Vagina (tissue), 2 donors: ENCODE data around the gene SIRPB2. TPM values are rescaled to one million over a fixed set of nuclear protein-coding genes. Genes with fewer than 3 reads are reported as not detected.

Source experiments
- DNase-seq, 2 donors: peaks; one replicate each; pipeline ENCODE4 v3.0.0-alpha.2; 2017; ENCODE audit errors: extremely low spot score in 2 of 2
- H3K27ac ChIP-seq: fragments of 200-600 bp; sonication (generic); one replicate; pipeline ENCODE4 v1.5.1; 2019
- H3K27me3 ChIP-seq: fragments of 200-600 bp; sonication (generic); one replicate; pipeline ENCODE4 v1.5.1; 2019
- H3K36me3 ChIP-seq, 2 donors: fragments of 200-600 bp; sonication (generic); one replicate each; pipeline ENCODE4 v1.5.1; 2017 to 2019
- H3K4me1 ChIP-seq: fragments of 200-600 bp; sonication (generic); one replicate; pipeline ENCODE4 v1.5.1; 2019
- H3K4me3 ChIP-seq, 2 donors: fragments of 200-600 bp; sonication (generic); 1 replicate in 1 of 2; 2 replicates in 1 of 2; pipeline ENCODE4 v1.5.1; 2016 to 2019
- H3K9me3 ChIP-seq: fragments of 200-600 bp; sonication (generic); one replicate; pipeline ENCODE4 v1.5.1; 2019
- POLR2A ChIP-seq, 2 donors: fragments of 450-650 bp; IDR thresholded peaks; one replicate each; pipeline ENCODE4 v1.6.1; 2017; ENCODE audit warnings: antibody characterized with exemption in 2 of 2, mild to moderate bottlenecking in 2 of 2, moderate library complexity in 2 of 2
- POLR2AphosphoS5 ChIP-seq, 2 donors: sonication (generic); formaldehyde crosslinking; IDR thresholded peaks; one replicate each; pipeline ENCODE4 v1.9.0; 2017; ENCODE audit warnings: antibody characterized with exemption in 2 of 2, mild to moderate bottlenecking in 2 of 2, low read depth in 1 of 2; ENCODE audit not compliant: insufficient read depth in 1 of 2
- intact Hi-C: fragments of 100-400 bp; cut with DNase I; formaldehyde crosslinking; loops from one replicate; pipeline ENCODE4 v1.15.1; 2023
- total RNA-seq: library from RNA; depleted of rRNA; stranded (reverse); fragments of >200 nt; gene quantifications from one replicate; pipeline ENCODE4 v1.2.3, GENCODE V29; 2016
- TF ChIP-seq, protein P1 (sequence below), 3 experiments: fragments of 450-650 bp in 2 of 3; fragments of 200-600 bp in 1 of 3; sonication (generic) in 1 of 3; IDR thresholded peaks; one replicate each; pipeline ENCODE4 v1.5.1; 2017 to 2019; ENCODE audit warnings: antibody characterized with exemption in 3 of 3, mild to moderate bottlenecking in 2 of 3, moderate library complexity in 2 of 3

The SIRPB2 gene
- total RNA-seq, 1 donor from 2014 or later = 2.9 TPM

DNA sequence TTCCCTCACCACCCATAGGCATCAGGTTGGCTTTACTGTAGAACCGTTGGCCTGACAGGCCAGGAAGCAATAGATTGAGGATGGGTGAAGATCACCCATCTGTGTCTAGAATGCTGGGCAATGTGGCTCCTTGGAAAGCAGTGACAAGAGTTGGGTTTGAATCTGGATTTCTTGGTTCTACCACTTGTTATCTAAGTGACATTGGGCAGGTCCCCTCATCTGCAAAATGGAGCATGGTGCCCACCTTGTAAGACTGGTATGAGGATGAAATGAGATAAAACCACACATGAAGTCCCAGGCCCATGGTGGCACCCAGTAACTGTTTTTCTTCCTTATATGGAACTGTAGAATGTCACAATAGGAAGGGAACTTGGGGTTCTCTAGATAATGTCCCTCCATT, 22.6 kb upstream of the SIRPB2 start:
- Histone ChIP-seq H3K27ac (no peak overlapping the region), H3K36me3 (no peaks in the 10 kb centered on the region), H3K27me3 (no peaks in the 10 kb centered on the region), H3K4me1 (no peaks in the 10 kb centered on the region), H3K4me3 (no peak overlapping the region), H3K9me3 (no peaks in the 10 kb centered on the region)
- DNase-seq = no peak
- intact Hi-C loops = no loop called here
- TF ChIP-seq, protein P1, sequence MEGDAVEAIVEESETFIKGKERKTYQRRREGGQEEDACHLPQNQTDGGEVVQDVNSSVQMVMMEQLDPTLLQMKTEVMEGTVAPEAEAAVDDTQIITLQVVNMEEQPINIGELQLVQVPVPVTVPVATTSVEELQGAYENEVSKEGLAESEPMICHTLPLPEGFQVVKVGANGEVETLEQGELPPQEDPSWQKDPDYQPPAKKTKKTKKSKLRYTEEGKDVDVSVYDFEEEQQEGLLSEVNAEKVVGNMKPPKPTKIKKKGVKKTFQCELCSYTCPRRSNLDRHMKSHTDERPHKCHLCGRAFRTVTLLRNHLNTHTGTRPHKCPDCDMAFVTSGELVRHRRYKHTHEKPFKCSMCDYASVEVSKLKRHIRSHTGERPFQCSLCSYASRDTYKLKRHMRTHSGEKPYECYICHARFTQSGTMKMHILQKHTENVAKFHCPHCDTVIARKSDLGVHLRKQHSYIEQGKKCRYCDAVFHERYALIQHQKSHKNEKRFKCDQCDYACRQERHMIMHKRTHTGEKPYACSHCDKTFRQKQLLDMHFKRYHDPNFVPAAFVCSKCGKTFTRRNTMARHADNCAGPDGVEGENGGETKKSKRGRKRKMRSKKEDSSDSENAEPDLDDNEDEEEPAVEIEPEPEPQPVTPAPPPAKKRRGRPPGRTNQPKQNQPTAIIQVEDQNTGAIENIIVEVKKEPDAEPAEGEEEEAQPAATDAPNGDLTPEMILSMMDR (IDR thresholded peaks at IDR 0.05) = no peak
- no peak for TF ChIP-seq POLR2A (IDR thresholded peaks at IDR 0.05)
- no peak for TF ChIP-seq POLR2AphosphoS5 (IDR thresholded peaks at IDR 0.05; ENCODE audit: insufficient read depth in 1 of 2, low read depth in 1 of 2)

DNA sequence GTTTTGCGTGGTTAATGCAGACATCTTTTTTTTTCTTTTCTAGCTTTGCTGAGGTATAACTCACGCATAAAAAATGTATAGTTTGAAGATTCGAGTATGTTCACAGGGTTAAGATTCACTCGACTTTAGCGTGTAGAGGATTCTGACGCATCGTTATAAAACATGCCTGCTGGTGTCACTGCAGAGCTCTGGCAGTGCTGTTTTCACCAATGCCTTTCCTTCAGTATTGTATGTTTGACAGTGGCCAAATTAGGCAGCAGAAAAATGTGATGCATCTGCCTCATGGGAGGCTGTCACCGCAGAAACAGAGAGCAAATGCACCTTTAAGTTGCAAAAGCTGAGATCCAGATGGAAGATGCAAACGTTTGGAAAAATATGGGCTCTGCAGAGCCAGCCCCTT, 18.0 kb upstream of the SIRPB2 start:
- no peaks in the 10 kb centered on the region for H3K27me3 ChIP-seq
- no peak for TF ChIP-seq POLR2A (IDR thresholded peaks at IDR 0.05)
- no peak for TF ChIP-seq POLR2AphosphoS5 (IDR thresholded peaks at IDR 0.05; ENCODE audit: insufficient read depth in 1 of 2, low read depth in 1 of 2)
- TF ChIP-seq, protein P1 (IDR thresholded peaks at IDR 0.05) = no peak
- H3K4me3 ChIP-seq = no peak overlapping the region
- no peak overlapping the region for H3K27ac ChIP-seq
- DNase-seq = no peak
- H3K36me3 ChIP-seq = no peaks in the 10 kb centered on the region
- no peaks in the 10 kb centered on the region for H3K9me3 ChIP-seq
- H3K4me1 ChIP-seq = no peaks in the 10 kb centered on the region
- intact Hi-C loops = no loop called here

DNA sequence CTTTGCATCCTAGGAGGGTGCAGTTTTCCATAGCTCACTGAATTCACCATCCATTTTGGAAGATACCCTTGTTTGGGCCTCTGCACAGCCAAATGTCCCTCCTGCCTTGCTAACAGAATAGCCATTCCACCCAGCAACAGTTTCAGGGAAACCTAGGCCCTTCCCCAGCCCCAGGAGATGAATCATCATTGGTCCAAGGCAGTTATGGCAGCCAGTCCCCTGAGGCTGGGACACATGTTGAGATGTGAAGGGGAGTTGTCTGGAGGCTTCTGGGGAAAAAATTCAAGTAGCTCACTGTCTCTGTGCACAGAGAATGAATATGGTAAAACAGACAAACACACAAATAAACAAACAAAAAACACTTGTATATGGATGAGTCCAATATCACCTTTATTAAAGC, 17.4 kb upstream of the SIRPB2 start:
- Histone ChIP-seq H3K4me3 (no peak overlapping the region), H3K9me3 (no peaks in the 10 kb centered on the region), H3K27ac (no peak overlapping the region), H3K27me3 (no peaks in the 10 kb centered on the region), H3K4me1 (no peaks in the 10 kb centered on the region), H3K36me3 (no peaks in the 10 kb centered on the region)
- intact Hi-C loops = no loop called here
- no peak for DNase-seq
- TF ChIP-seq POLR2A (IDR thresholded peaks at IDR 0.05) (no peak), POLR2AphosphoS5 (IDR thresholded peaks at IDR 0.05; ENCODE audit: insufficient read depth in 1 of 2, low read depth in 1 of 2) (no peak)
- TF ChIP-seq, protein P1 (IDR thresholded peaks at IDR 0.05) = no peak

DNA sequence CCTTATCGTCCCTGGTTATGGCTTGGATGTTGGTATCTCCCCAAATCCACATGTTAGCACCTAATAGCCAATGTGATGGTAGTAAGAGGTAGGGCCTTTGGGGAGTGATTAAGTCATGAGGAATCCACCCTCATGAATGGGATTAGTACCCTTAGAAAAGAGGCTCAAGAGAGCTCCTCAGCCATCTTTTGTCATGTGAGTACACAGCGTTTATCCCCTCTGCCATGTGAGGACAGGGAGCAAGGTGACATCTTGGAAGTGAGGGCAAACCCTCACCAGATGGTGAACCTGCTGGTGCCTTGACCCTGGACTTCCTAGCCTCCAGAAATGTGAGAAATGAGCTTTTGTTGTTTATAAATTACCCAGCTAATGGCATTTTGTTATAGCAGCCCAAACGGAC, 16.1 kb upstream of the SIRPB2 start:
- Histone ChIP-seq H3K27me3 (no peaks in the 10 kb centered on the region), H3K27ac (no peak overlapping the region), H3K9me3 (no peaks in the 10 kb centered on the region), H3K4me1 (no peaks in the 10 kb centered on the region), H3K4me3 (no peak overlapping the region), H3K36me3 (no peaks in the 10 kb centered on the region)
- intact Hi-C loops = no loop called here
- DNase-seq = no peak
- TF ChIP-seq POLR2AphosphoS5 (IDR thresholded peaks at IDR 0.05; ENCODE audit: insufficient read depth in 1 of 2, low read depth in 1 of 2) (no peak), POLR2A (IDR thresholded peaks at IDR 0.05) (no peak)
- TF ChIP-seq, protein P1 (IDR thresholded peaks at IDR 0.05) = no peak

DNA sequence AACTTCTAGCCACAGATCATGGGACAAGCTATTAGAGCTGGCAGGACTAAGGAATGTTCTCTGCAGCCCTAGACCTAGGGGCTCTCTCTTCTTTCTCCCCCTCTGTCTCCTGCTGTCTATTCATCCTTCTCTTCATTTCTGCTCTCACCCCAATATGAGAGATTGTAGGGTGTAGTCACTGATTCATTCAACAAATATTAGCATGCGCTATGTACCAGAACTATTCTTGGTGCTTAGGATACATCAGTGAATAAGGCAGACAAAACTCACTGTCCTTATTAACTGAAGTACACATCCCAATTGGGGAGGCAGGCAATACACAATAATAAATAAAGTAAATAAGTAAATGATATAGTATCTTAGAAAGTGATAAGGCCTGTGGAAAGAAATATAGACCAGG, 14.7 kb upstream of the SIRPB2 start:
- Histone ChIP-seq H3K4me1 (peaks cover 4% of the 10 kb centered on the region), H3K4me3 (no peak overlapping the region), H3K27me3 (no peaks in the 10 kb centered on the region), H3K9me3 (no peaks in the 10 kb centered on the region), H3K27ac (no peak overlapping the region), H3K36me3 (no peaks in the 10 kb centered on the region)
- TF ChIP-seq, protein P1 (IDR thresholded peaks at IDR 0.05) = no peak
- TF ChIP-seq POLR2A (IDR thresholded peaks at IDR 0.05) (no peak), POLR2AphosphoS5 (IDR thresholded peaks at IDR 0.05; ENCODE audit: insufficient read depth in 1 of 2, low read depth in 1 of 2) (no peak)
- intact Hi-C loops = no loop called here
- no peak for DNase-seq
